ENCODE data around the gene TDP2.

DNA sequence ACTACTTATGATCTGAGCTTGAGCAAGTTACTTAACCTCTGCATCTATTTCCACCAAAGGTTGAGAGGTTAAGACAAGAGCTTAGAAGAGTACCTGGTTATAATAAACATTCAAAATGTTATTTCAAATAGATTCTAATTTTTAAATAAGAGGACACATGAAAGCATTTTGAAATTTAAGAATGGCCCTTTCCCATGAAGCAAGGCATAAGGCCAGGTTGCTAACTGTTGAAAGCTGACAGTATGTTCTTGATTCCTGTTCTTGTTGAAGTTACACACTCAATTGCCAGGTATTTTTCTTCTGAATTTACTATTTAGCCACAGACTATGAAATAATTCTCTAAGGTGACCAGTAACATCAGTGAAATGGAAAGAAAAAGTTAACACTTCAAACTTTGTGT is 37.8 kb upstream of the TDP2 start:
- TF ChIP-seq MXI1 (conservative IDR thresholded peaks at IDR 0.05; ENCODE audit: poor library complexity, severe bottlenecking) = no peak
- TF ChIP-seq, protein P1, sequence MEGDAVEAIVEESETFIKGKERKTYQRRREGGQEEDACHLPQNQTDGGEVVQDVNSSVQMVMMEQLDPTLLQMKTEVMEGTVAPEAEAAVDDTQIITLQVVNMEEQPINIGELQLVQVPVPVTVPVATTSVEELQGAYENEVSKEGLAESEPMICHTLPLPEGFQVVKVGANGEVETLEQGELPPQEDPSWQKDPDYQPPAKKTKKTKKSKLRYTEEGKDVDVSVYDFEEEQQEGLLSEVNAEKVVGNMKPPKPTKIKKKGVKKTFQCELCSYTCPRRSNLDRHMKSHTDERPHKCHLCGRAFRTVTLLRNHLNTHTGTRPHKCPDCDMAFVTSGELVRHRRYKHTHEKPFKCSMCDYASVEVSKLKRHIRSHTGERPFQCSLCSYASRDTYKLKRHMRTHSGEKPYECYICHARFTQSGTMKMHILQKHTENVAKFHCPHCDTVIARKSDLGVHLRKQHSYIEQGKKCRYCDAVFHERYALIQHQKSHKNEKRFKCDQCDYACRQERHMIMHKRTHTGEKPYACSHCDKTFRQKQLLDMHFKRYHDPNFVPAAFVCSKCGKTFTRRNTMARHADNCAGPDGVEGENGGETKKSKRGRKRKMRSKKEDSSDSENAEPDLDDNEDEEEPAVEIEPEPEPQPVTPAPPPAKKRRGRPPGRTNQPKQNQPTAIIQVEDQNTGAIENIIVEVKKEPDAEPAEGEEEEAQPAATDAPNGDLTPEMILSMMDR (IDR thresholded peaks at IDR 0.05; ENCODE audit: poor library complexity, severe bottlenecking) = no peak
- no peak for TF ChIP-seq POLR2AphosphoS5 (IDR thresholded peaks at IDR 0.05)
- no peak for TF ChIP-seq EP300 (conservative IDR thresholded peaks at IDR 0.05; ENCODE audit: poor library complexity, severe bottlenecking)
- no peak for TF ChIP-seq EZH2 (IDR thresholded peaks at IDR 0.05; ENCODE audit: borderline replicate concordance, insufficient read depth, low read length, poor library complexity, severe bottlenecking)
- TF ChIP-seq, protein P2, sequence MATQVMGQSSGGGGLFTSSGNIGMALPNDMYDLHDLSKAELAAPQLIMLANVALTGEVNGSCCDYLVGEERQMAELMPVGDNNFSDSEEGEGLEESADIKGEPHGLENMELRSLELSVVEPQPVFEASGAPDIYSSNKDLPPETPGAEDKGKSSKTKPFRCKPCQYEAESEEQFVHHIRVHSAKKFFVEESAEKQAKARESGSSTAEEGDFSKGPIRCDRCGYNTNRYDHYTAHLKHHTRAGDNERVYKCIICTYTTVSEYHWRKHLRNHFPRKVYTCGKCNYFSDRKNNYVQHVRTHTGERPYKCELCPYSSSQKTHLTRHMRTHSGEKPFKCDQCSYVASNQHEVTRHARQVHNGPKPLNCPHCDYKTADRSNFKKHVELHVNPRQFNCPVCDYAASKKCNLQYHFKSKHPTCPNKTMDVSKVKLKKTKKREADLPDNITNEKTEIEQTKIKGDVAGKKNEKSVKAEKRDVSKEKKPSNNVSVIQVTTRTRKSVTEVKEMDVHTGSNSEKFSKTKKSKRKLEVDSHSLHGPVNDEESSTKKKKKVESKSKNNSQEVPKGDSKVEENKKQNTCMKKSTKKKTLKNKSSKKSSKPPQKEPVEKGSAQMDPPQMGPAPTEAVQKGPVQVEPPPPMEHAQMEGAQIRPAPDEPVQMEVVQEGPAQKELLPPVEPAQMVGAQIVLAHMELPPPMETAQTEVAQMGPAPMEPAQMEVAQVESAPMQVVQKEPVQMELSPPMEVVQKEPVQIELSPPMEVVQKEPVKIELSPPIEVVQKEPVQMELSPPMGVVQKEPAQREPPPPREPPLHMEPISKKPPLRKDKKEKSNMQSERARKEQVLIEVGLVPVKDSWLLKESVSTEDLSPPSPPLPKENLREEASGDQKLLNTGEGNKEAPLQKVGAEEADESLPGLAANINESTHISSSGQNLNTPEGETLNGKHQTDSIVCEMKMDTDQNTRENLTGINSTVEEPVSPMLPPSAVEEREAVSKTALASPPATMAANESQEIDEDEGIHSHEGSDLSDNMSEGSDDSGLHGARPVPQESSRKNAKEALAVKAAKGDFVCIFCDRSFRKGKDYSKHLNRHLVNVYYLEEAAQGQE (IDR thresholded peaks at IDR 0.05; ENCODE audit: borderline replicate concordance) = no peak
- no peak for TF ChIP-seq RAD21 (conservative IDR thresholded peaks at IDR 0.05)

Measured in neural cell (in vitro differentiated cells).